Measurements from ENCODE around the gene CRTC2. TPM values are rescaled to one million over a fixed set of nuclear protein-coding genes. Genes with fewer than 3 reads are reported as not detected.

Gene CRTC2
- total RNA-seq, 4 donors from 2014 or later = 17.4 to 43.7 (median 23.4) TPM

DNA sequence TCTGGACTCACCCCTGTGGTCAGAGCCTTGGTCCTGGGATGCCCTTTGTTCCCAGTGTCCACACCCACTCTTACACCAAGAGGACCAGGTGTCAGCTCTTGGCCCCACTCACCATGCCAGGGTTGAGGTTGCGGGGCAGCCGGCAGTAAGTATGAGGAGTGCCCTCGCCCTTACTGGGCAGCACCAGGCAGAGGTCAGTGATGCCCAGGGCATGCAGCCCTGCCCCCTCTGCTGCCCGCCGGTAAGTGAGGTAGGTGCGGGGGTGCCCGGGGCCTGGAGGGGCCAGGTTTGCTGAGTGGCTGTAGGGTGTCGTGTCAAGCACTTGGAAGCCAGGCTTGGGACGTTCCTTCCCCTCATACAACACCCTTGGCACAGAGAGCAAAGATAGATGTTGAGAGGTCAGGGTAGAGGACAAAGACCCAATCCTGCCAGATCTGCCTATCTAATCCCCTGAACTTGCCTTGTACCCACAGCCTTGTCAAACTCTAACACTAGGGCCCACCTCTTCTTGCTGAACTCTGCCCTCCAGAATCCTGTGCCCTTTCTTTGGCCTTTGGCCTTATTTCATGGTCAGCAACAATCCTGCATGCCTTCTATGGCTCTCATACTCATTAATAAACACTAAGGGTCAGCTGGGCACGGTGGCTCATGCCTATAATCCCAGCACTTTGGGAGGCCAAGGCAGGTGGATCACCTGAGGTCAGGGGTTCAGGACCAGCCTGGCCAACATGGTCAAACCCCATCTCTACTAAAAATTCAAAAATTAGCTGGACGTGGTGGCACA is 15.5 kb downstream of the CRTC2 start:
- peaks cover 3 to 57% (median 9%) of the 10 kb centered on the region in 3 donors for H3K36me3 ChIP-seq
- H3K27ac ChIP-seq = no peak overlapping the region
- no peak overlapping the region for H3K4me3 ChIP-seq
- DNase-seq (ENCODE audit: low spot score in 2 of 2) = no peak
- TF ChIP-seq POLR2A (IDR thresholded peaks at IDR 0.05) = no peak
- peaks cover 0 to 29% (median 14%) of the 10 kb centered on the region in 4 donors for H3K4me1 ChIP-seq
- H3K27me3 ChIP-seq = no peaks in the 10 kb centered on the region
- 83 to 85% methylated on average over 11 of the region's 11 CpGs for WGBS, 2 donors
- H3K9me3 ChIP-seq = no peaks in the 10 kb centered on the region

DNA sequence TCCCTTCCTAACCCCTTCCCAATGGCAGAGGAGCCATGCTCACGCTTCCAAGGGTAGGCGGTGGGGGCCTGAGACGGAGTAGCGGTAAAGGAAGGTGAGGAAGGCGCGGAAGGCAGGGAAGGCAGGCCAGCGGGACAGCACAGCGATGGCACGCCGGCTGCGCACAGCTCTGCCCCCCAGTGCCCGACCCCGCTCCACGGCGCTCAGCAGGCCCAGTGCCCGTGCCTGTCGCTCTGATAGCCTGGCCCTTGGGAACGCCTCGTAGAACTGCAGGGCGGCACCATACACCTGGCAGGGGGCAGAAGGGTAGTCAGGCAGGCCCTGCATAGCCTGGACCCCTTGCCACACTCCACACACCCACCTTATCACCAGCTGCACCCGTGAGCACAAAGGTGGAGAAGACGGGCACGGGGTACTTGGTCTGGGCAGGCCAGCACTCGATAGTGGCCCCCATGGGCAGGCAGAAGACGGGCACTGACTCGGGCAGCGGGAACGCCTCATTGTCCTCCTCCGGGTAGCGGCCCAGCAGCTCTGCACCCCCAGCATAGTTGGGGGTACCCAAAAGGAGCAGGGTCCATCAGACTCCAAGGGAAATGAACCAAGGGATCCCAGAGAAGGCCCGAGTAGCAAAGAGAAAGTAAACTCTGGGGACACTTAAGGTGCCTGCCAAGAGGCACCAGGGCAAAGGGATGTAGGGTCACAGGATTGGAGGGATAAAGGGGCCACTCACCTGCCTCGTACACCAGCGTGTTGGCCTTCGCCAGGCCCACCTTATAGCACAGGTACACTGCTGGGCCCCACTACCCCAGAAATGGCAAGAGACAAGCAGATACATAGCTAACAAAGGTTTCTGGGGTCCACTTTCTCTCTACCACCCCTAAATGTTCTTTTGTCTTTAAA is 16.3 kb downstream of the CRTC2 start:
- 93 to 94% methylated on average over 31 of the region's 34 CpGs for WGBS, 2 donors
- H3K4me1 ChIP-seq = peaks cover 0 to 26% (median 14%) of the 10 kb centered on the region in 4 donors
- no peaks in the 10 kb centered on the region for H3K9me3 ChIP-seq
- DNase-seq (ENCODE audit: low spot score in 2 of 2) = no peak
- H3K4me3 ChIP-seq = no peak overlapping the region
- TF ChIP-seq, protein P1, sequence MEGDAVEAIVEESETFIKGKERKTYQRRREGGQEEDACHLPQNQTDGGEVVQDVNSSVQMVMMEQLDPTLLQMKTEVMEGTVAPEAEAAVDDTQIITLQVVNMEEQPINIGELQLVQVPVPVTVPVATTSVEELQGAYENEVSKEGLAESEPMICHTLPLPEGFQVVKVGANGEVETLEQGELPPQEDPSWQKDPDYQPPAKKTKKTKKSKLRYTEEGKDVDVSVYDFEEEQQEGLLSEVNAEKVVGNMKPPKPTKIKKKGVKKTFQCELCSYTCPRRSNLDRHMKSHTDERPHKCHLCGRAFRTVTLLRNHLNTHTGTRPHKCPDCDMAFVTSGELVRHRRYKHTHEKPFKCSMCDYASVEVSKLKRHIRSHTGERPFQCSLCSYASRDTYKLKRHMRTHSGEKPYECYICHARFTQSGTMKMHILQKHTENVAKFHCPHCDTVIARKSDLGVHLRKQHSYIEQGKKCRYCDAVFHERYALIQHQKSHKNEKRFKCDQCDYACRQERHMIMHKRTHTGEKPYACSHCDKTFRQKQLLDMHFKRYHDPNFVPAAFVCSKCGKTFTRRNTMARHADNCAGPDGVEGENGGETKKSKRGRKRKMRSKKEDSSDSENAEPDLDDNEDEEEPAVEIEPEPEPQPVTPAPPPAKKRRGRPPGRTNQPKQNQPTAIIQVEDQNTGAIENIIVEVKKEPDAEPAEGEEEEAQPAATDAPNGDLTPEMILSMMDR (IDR thresholded peaks at IDR 0.05) = no peak
- TF ChIP-seq EP300 (IDR thresholded peaks at IDR 0.05) (no peak), POLR2A (IDR thresholded peaks at IDR 0.05) (no peak)
- H3K27ac ChIP-seq = no peak overlapping the region
- H3K27me3 ChIP-seq = no peaks in the 10 kb centered on the region
- H3K36me3 ChIP-seq = peaks cover 3 to 60% (median 15%) of the 10 kb centered on the region in 3 donors

DNA sequence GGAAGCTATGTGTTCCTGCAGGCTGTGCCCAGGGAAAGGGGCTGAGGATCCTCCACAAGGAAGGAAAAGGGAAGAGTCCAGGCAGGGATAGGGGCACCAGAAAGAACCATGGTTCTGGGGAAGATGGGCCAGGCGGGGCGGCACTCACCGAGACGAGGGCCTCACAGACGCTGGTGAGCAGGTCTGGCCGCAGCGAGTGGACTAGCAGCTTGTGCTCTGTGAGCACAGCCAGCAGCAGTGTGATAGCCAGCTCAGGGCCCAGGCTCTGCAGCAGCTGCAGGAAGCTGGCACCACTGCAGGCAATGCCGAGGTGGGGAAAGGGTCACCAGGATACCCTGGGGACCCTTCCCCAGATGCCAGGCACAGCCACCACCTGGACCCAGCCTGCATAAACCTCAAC is 17.7 kb downstream of the CRTC2 start:
- no peak overlapping the region for H3K4me3 ChIP-seq
- peaks cover 8 to 73% (median 28%) of the 10 kb centered on the region in 3 donors for H3K36me3 ChIP-seq
- DNase-seq (ENCODE audit: low spot score in 2 of 2) = no peak
- peaks cover 0 to 21% (median 10%) of the 10 kb centered on the region in 4 donors for H3K4me1 ChIP-seq
- no peaks in the 10 kb centered on the region for H3K9me3 ChIP-seq
- WGBS, 2 donors = 87% methylated on average over 8 of the region's 8 CpGs
- no peaks in the 10 kb centered on the region for H3K27me3 ChIP-seq
- no peak overlapping the region for H3K27ac ChIP-seq
- TF ChIP-seq, protein P1 (IDR thresholded peaks at IDR 0.05) = no peak
- TF ChIP-seq EP300 (IDR thresholded peaks at IDR 0.05) = no peak
- no peak for TF ChIP-seq POLR2A (IDR thresholded peaks at IDR 0.05)

DNA sequence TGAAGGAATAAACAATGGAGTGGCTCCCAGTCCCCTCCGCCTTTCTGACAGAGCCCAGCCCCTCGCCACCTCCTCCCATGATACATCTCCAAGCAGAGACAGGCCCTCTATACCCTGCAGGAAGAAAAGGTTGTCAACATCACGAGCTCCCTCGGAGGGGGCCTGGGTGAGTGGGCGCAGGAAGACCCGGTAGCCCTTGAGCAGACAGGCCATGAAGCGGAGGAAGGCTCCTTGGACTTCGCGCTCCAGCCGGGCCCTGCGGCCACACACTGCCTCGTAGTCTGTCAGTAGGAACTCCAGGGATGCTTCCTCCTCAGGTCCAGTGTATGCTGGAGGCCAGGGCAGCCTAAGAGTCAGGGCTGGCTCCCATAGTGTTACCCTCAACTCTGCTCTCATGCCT is 18.9 kb downstream of the CRTC2 start:
- Histone ChIP-seq H3K4me1 (peaks cover 0 to 13% (median 4%) of the 10 kb centered on the region in 4 donors), H3K27ac (no peak overlapping the region), H3K9me3 (no peaks in the 10 kb centered on the region), H3K36me3 (peaks cover 8 to 86% (median 41%) of the 10 kb centered on the region in 3 donors), H3K27me3 (no peaks in the 10 kb centered on the region), H3K4me3 (no peak overlapping the region)
- WGBS, 2 donors = 81 to 89% methylated on average over 11 of the region's 12 CpGs
- no peak for DNase-seq (ENCODE audit: low spot score in 2 of 2)
- no peak for TF ChIP-seq EP300 (IDR thresholded peaks at IDR 0.05)
- TF ChIP-seq POLR2A (IDR thresholded peaks at IDR 0.05) = no peak
- TF ChIP-seq, protein P1 (IDR thresholded peaks at IDR 0.05) = no peak

DNA sequence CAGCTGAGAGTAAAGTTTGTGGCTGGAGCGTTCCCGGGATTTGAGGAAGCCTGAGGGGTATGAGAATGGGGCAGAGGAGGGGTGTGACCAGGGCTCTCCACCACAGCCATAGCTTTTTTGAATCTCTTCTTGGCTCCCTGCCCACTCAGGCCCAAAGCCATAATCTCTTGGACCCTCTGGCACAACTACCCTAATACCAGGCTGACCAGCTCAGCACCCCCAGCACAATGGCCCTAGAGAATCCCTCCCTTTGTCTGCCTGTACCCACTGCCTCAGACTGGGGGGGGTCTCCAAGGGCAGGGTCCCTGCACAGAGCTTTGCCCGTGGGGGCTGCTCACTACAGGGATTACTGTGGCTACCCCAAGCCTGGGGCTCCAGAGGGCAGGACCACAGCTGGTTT is 19.4 kb downstream of the CRTC2 start:
- Histone ChIP-seq H3K9me3 (no peaks in the 10 kb centered on the region), H3K4me3 (no peak overlapping the region), H3K36me3 (peaks cover 8 to 90% (median 46%) of the 10 kb centered on the region in 3 donors), H3K4me1 (peaks cover 0 to 8% (median 1%) of the 10 kb centered on the region in 4 donors), H3K27ac (no peak overlapping the region), H3K27me3 (no peaks in the 10 kb centered on the region)
- DNase-seq (ENCODE audit: low spot score in 2 of 2) = no peak
- TF ChIP-seq, protein P1 (IDR thresholded peaks at IDR 0.05) = no peak
- TF ChIP-seq EP300 (IDR thresholded peaks at IDR 0.05) (no peak), POLR2A (IDR thresholded peaks at IDR 0.05) (no peak)
- 62 to 75% methylated on average over 3 of the region's 3 CpGs for WGBS, 2 donors
